Measurements from ENCODE around the gene COX19.

DNA sequence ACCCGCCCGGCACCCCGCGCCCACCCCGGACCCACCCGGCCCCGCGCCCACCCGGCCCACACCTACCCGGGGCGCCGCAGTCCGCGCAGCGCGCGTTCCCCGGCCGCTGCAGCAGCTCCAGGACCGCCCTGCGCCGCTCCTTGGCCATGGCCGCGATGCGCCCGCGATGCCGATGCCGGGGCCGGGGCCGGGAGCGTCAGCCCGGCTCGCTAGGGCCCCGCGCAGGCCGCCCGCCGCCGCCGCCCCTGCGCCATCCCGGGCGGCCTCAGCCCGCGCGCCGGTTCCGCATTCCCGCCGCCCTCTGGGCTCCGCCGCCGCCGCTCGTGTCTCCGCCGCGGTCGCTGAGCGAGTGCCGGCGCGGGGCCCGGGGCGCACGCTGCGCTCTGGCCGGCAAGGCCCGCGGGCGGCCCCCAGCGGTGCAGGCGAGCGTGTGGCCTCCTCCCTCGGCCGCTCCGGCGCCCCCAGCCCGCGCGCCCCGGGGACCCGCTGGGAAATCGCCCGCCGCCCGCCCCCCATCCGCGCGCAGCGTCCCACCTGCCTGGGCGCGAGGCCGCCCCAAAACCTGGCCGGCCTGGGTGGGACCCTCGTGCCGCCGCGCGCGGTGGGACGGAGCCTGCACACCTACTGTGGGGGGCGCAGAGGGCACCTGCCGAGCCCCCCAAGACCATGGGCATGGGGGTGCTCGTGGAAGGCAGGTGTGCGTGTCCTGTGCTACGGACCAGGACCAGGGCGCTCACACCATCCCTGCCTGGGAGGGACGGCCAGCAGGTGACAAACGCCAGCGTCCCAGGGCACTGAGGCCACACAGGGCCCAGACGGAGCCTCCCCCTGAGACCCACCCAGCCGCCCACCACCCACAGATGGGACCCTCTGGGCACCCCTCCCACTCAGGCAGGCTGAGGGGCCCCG, 20.8 kb downstream of the COX19 start, which contains the start of gene ADAP1:
- TF ChIP-seq, protein P1, sequence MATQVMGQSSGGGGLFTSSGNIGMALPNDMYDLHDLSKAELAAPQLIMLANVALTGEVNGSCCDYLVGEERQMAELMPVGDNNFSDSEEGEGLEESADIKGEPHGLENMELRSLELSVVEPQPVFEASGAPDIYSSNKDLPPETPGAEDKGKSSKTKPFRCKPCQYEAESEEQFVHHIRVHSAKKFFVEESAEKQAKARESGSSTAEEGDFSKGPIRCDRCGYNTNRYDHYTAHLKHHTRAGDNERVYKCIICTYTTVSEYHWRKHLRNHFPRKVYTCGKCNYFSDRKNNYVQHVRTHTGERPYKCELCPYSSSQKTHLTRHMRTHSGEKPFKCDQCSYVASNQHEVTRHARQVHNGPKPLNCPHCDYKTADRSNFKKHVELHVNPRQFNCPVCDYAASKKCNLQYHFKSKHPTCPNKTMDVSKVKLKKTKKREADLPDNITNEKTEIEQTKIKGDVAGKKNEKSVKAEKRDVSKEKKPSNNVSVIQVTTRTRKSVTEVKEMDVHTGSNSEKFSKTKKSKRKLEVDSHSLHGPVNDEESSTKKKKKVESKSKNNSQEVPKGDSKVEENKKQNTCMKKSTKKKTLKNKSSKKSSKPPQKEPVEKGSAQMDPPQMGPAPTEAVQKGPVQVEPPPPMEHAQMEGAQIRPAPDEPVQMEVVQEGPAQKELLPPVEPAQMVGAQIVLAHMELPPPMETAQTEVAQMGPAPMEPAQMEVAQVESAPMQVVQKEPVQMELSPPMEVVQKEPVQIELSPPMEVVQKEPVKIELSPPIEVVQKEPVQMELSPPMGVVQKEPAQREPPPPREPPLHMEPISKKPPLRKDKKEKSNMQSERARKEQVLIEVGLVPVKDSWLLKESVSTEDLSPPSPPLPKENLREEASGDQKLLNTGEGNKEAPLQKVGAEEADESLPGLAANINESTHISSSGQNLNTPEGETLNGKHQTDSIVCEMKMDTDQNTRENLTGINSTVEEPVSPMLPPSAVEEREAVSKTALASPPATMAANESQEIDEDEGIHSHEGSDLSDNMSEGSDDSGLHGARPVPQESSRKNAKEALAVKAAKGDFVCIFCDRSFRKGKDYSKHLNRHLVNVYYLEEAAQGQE (IDR thresholded peaks at IDR 0.05; ENCODE audit: borderline replicate concordance) = no peak
- no peak for TF ChIP-seq POLR2AphosphoS5 (IDR thresholded peaks at IDR 0.05)

Measured in neural cell (in vitro differentiated cells).